Stimulated activated naive CD8-positive, alpha-beta T cell treated with anti-CD3 and anti-CD28 coated beads, Interleukin-15, Interleukin-2, amounts not matched to agents 100 ng/mL and 50 ng/mL, for 24 hours (primary cell): ENCODE results near the gene TNRC6B.
A peak's percentile ranks its signal among the peaks of the same experiment; 100 is the strongest.
"Not testable (repeated sequence)": the region's sequence is repeated elsewhere in the genome, so short reads cannot be mapped to it uniquely, and the experiment has no call there.

Experiments
- H3K27ac Mint-ChIP-seq: one replicate; pipeline ENCODE4 v1.8.0; 2021; ENCODE audit warnings: mild to moderate bottlenecking, mixed read lengths
- H3K27me3 Mint-ChIP-seq: one replicate; pipeline ENCODE4 v1.8.0; 2021; ENCODE audit warnings: mixed read lengths
- H3K36me3 Mint-ChIP-seq: one replicate; pipeline ENCODE4 v1.8.0; 2021; ENCODE audit warnings: low read depth, mixed read lengths
- H3K4me1 Mint-ChIP-seq: one replicate; pipeline ENCODE4 v1.8.0; 2021; ENCODE audit warnings: low read depth, mixed read lengths
- H3K4me3 Mint-ChIP-seq: one replicate; pipeline ENCODE4 v1.8.0; 2021; ENCODE audit warnings: mild to moderate bottlenecking, mixed read lengths
- H3K9me3 Mint-ChIP-seq: one replicate; pipeline ENCODE4 v1.8.0; 2021; ENCODE audit warnings: mixed read lengths

TNRC6B gene

DNA sequence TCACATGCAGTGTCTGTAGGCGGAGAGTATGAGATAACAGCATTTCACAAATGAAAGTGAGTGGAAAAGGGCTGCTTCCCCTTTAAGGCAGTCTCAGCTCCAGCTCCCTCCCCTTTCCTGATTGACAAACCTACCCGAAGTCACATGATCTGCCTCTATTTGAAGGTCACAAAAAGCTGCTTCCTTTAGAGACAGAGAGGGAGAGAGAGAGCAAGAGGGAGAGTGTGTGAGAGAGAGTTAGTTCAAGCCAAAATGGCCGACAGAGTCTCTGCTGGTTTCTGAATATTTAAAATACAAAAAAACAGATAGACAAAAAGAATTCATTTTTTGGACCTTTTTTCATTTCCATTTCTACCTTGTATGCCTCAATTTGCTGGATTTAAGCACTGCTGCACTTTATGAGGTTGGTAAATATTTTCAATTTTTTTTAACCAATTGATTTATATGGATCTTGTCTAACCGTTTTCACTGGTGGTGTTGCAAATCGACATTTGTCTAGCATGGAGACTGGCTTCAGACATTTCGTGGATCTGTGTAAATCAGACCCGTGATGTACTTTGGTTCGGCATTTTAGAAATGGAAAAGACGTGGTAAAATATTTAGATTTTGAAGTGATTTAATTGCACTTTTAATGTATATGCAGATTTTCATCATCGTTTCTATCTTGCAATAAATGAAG, at the start of gene TNRC6B:
TSS of gene TNRC6B (plus strand) at position 188 of the 679 bp plus-strand sequence. CDS start at position 399, 211 bp downstream.
- no peaks in the 10 kb centered on the region for H3K9me3 Mint-ChIP-seq

DNA sequence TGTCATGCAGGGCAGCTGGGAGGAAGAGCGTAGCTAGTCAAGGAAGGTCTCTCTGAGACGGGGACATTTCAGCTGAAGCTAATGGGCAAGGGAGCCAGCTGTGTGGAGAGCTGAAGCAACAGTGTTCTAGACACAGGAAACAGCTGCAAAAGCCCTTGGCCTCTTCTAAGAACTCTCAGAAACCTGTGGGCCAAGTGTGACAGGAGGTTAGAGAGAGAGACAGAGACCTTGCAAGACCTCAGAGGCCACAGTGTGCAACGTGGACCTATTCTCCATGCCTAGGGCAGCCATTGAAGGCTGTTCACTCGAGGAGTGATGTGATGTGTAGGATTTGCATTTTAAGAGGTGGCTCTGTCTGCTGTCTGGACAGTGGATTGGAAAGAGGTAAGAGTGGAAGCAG, 48.7 kb upstream of the TNRC6B start:
- Mint-ChIP-seq H3K27me3 (no peaks in the 10 kb centered on the region), H3K9me3 (no peaks in the 10 kb centered on the region), H3K27ac (peak overlapping the region; percentile 65), H3K4me1 (peaks cover 23% of the 10 kb centered on the region), H3K4me3 (peak overlapping the region; percentile 3), H3K36me3 (peaks cover 19% of the 10 kb centered on the region)

More for the DNA sequence above, at the start of gene TNRC6B:
- H3K4me3 Mint-ChIP-seq = peak within 1 kb of the TSS; percentile 87
- H3K4me1 Mint-ChIP-seq = peaks cover 66% of the 10 kb centered on the region
- H3K27ac Mint-ChIP-seq = peak within 1 kb of the TSS; percentile 87
- no peaks in the 10 kb centered on the region for H3K36me3 Mint-ChIP-seq
- H3K27me3 Mint-ChIP-seq = no peaks in the 10 kb centered on the region

- H3K4me3 Mint-ChIP-seq = no peak overlapping the region
- H3K27me3 Mint-ChIP-seq = no peaks in the 10 kb centered on the region
- peaks cover 12% of the 10 kb centered on the region for H3K36me3 Mint-ChIP-seq
- H3K4me1 Mint-ChIP-seq = no peaks in the 10 kb centered on the region
- peak overlapping the region; percentile 54 for H3K27ac Mint-ChIP-seq
- H3K9me3 Mint-ChIP-seq = no peaks in the 10 kb centered on the region
Observed at GRCh38 chr22:40137132-40137531, 40.6 kb upstream of the TNRC6B start.

- H3K4me1 Mint-ChIP-seq = no peaks in the 10 kb centered on the region
Observed at GRCh38 chr22:40138866-40139265, 38.9 kb upstream of the TNRC6B start.

GRCh38 chr22:40147388-40148176, 30.1 kb upstream of the TNRC6B start:
- Mint-ChIP-seq H3K27ac (peak overlapping the region; percentile 7), H3K27me3 (no peaks in the 10 kb centered on the region), H3K9me3 (no peaks in the 10 kb centered on the region), H3K4me3 (no peak overlapping the region), H3K36me3 (peaks cover 31% of the 10 kb centered on the region), H3K4me1 (peaks cover 8% of the 10 kb centered on the region)

More at GRCh38 chr22:40138866-40139265, 38.9 kb upstream of the TNRC6B start:
- H3K36me3 Mint-ChIP-seq = peaks cover 15% of the 10 kb centered on the region
- H3K4me3 Mint-ChIP-seq = no peak overlapping the region
- H3K9me3 Mint-ChIP-seq = no peaks in the 10 kb centered on the region
- H3K27ac Mint-ChIP-seq = no peak overlapping the region
- no peaks in the 10 kb centered on the region for H3K27me3 Mint-ChIP-seq

- Mint-ChIP-seq H3K27ac (peak overlapping the region; percentile 69), H3K27me3 (no peaks in the 10 kb centered on the region), H3K4me1 (peaks cover 14% of the 10 kb centered on the region), H3K4me3 (no peak overlapping the region), H3K9me3 (no peaks in the 10 kb centered on the region), H3K36me3 (peaks cover 19% of the 10 kb centered on the region)
Observed at GRCh38 chr22:40153192-40153591, 24.5 kb upstream of the TNRC6B start.

DNA sequence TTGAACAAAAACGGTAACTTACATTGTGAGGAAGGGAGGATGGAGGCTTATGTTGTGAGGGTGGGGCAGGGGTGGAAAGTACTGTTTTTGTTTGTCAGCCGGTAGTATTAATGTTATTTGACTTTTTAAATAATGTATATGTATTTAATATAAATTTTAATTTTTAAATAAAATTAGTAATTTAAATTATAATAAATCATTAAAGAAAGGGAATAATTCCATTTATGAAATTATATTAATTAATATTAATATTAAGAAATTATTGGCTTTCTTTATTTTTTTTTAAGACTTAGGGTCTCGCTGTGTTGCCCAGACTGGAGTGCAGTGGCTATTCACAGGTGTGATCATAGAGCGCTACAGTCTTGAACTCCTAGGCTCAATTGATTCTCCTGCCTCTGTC, 24.0 kb upstream of the TNRC6B start:
- H3K4me3 Mint-ChIP-seq = no peak overlapping the region
- H3K36me3 Mint-ChIP-seq = peaks cover 17% of the 10 kb centered on the region
- peaks cover 14% of the 10 kb centered on the region for H3K4me1 Mint-ChIP-seq
- no peaks in the 10 kb centered on the region for H3K27me3 Mint-ChIP-seq
- no peaks in the 10 kb centered on the region for H3K9me3 Mint-ChIP-seq
- no peak overlapping the region for H3K27ac Mint-ChIP-seq

- no peaks in the 10 kb centered on the region for H3K27me3 Mint-ChIP-seq
- peaks cover 5% of the 10 kb centered on the region for H3K36me3 Mint-ChIP-seq
- H3K9me3 Mint-ChIP-seq = no peaks in the 10 kb centered on the region
- H3K4me1 Mint-ChIP-seq = peaks cover 14% of the 10 kb centered on the region
- H3K4me3 Mint-ChIP-seq = no peak overlapping the region
- H3K27ac Mint-ChIP-seq = peak overlapping the region; percentile 57
Observed at GRCh38 chr22:40156001-40156516, 21.7 kb upstream of the TNRC6B start.

DNA sequence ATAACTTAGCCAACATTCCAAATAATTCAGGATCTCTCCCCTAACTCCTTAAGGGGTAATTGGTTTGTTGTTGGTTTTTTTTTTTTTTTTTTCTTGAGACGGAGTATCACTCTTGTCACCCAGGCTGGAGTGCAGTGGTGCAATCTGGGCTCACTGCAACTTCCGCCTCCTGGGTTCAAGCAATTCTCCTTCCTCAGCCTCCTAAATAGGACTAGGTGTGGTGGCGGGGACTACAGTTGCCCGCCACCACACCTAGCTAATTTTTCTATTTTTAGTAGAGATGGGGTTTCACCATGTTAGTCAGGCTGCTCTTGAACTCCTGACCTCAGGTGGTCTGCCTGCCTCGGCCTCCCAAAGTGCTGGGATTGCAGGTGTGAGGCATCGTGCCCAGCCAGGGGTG, 21.0 kb upstream of the TNRC6B start:
- H3K27me3 Mint-ChIP-seq, H3K4me3 Mint-ChIP-seq, H3K27ac Mint-ChIP-seq, H3K36me3 Mint-ChIP-seq, H3K9me3 Mint-ChIP-seq: not testable (repeated sequence)
- peaks cover 13% of the 10 kb centered on the region for H3K4me1 Mint-ChIP-seq

- no peaks in the 10 kb centered on the region for H3K9me3 Mint-ChIP-seq
- no peaks in the 10 kb centered on the region for H3K27me3 Mint-ChIP-seq
- no peak overlapping the region for H3K4me3 Mint-ChIP-seq
- peaks cover 5% of the 10 kb centered on the region for H3K36me3 Mint-ChIP-seq
- H3K4me1 Mint-ChIP-seq = peaks cover 12% of the 10 kb centered on the region
- H3K27ac Mint-ChIP-seq = no peak overlapping the region
Observed at GRCh38 chr22:40157330-40157945, 20.3 kb upstream of the TNRC6B start.

DNA sequence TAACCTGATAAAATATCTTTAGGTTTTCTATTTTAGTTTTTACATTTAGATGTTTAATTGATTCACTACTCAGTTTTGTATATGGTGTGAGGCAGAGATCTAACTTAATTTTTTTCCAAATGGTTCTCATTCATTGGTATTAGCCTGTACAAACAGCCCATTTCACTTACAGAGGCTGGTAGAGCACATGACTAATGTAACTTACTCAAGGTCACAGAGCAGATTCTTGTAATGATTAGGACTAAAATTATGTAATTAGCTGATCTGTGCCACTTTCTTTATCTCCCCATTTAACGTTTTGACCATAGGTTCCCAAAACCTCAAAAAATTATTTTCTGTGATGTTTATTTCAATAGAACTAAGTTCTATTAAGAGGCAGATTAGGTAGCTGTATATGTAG, 16.5 kb upstream of the TNRC6B start:
- peaks cover 3% of the 10 kb centered on the region for H3K9me3 Mint-ChIP-seq
- no peak overlapping the region for H3K27ac Mint-ChIP-seq
- no peak overlapping the region for H3K4me3 Mint-ChIP-seq
- H3K4me1 Mint-ChIP-seq = peaks cover 5% of the 10 kb centered on the region
- H3K36me3 Mint-ChIP-seq = peaks cover 23% of the 10 kb centered on the region
- H3K27me3 Mint-ChIP-seq = no peaks in the 10 kb centered on the region

GRCh38 chr22:40165537-40165936, 12.2 kb upstream of the TNRC6B start:
- Mint-ChIP-seq H3K27ac (peak overlapping the region; percentile 43), H3K36me3 (peaks cover 31% of the 10 kb centered on the region)
- not testable (repeated sequence) for H3K27me3 Mint-ChIP-seq, H3K4me1 Mint-ChIP-seq, H3K4me3 Mint-ChIP-seq, H3K9me3 Mint-ChIP-seq

DNA sequence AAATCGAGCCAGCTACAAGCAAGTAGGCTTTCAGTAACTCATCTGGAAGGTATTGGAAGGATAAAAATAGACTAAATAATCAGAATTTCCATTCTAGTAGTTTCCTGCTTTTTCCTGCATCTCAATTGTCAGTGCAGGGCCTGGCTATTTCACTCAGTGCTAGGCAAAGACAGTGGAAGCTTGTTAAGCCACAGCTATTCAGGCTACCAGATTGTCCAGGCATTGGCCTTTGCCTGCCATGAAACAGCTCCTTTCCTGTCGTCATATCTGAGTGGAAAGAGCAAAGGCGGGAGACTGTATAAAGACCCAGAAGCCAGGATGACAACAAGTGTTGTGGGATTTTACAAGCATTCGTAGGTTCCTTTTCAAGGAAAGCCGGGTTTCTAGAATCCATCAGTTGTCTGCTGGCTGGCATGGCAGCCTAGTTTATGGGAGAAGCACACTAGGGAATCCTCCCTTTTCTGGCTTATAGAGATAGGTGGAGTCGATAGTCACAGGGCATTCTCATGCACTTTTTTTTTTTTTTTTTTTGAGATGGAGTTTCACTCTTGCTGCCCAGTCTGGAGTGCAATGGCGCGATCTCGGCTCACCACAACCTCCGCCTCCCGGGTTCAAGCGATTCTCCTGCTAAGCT, 2.0 kb upstream of the TNRC6B start:
- Mint-ChIP-seq H3K36me3 (no peaks in the 10 kb centered on the region), H3K9me3 (no peaks in the 10 kb centered on the region), H3K27ac (peak overlapping the region; percentile 80), H3K4me3 (no peak overlapping the region), H3K4me1 (peaks cover 48% of the 10 kb centered on the region), H3K27me3 (no peaks in the 10 kb centered on the region)

GRCh38 chr22:40176921-40177737, 596 bp upstream of the TNRC6B start:
- H3K27me3 Mint-ChIP-seq = no peaks in the 10 kb centered on the region
- peaks cover 59% of the 10 kb centered on the region for H3K4me1 Mint-ChIP-seq
- no peaks in the 10 kb centered on the region for H3K36me3 Mint-ChIP-seq
- H3K4me3 Mint-ChIP-seq = peak overlapping the region; percentile 87
- H3K27ac Mint-ChIP-seq = peak overlapping the region; percentile 87
- no peaks in the 10 kb centered on the region for H3K9me3 Mint-ChIP-seq
